Measurements from ENCODE around the gene PLK5.

GRCh38 chr19:1575323-1576241 is 51.7 kb downstream of the PLK5 start:
- TF ChIP-seq CTCF (IDR thresholded peaks at IDR 0.05) (no peak), EZH2 (IDR thresholded peaks at IDR 0.05; ENCODE audit: borderline replicate concordance, insufficient read depth, low read depth, low read length, poor library complexity, severe bottlenecking) (no peak)
